Activated naive CD4-positive, alpha-beta T cell treated with anti-CD3 and anti-CD28 coated beads, Interleukin-2, amount 50 U/mL, for 72 hours (primary cell): ENCODE measurements around the gene GRID1. TPM values are rescaled to one million over a fixed set of nuclear protein-coding genes. Genes with fewer than 3 reads are reported as not detected.
A peak's percentile ranks its signal among the peaks of the same experiment; 100 is the strongest.

Experiments used
- ATAC-seq, 2 donors: fragments of 150-1000 bp; cut with Tn5 transposase; 2 replicates each; pipeline ENCODE4 v1.10.0; 2021; ENCODE audit warnings: mild to moderate bottlenecking in 2 of 2, moderate library complexity in 2 of 2
- DNase-seq, 2 donors: peaks; one replicate each; pipeline ENCODE4 v3.0.0; 2021 to 2022; ENCODE audit warnings: low spot score in 2 of 2
- H3K27ac Mint-ChIP-seq, 2 donors: one replicate each; pipeline ENCODE4 v1.8.0; 2022; ENCODE audit warnings: mild to moderate bottlenecking in 2 of 2, mixed read lengths in 2 of 2
- H3K36me3 Mint-ChIP-seq, 2 donors: one replicate each; pipeline ENCODE4 v1.8.0; 2022; ENCODE audit warnings: mixed read lengths in 2 of 2
- H3K9me3 Mint-ChIP-seq, 2 donors: one replicate each; pipeline ENCODE4 v1.8.0; 2022; ENCODE audit warnings: mixed read lengths in 2 of 2
- total RNA-seq, 2 donors: library from RNA; stranded (reverse); gene quantifications; one replicate each; pipeline ENCODE4 v1.2.3, GENCODE V29; 2022

Gene GRID1
- total RNA-seq, 2 donors from 2014 or later: not detected

- Mint-ChIP-seq H3K27ac (no peak overlapping the region), H3K36me3 (no peaks in the 10 kb centered on the region), H3K9me3 (peaks cover 0 to 5% of the 10 kb centered on the region in 2 donors)
- ATAC-seq (no peak), DNase-seq (no peak)
Observed at GRCh38 chr10:85614566-85614965, 752.0 kb downstream of the GRID1 start.

GRCh38 chr10:85613391-85613790 is 753.2 kb downstream of the GRID1 start:
- ATAC-seq (no peak), DNase-seq (no peak)
- Mint-ChIP-seq H3K9me3 (peaks cover 2 to 5% of the 10 kb centered on the region in 2 donors), H3K36me3 (no peaks in the 10 kb centered on the region), H3K27ac (no peak overlapping the region)

GRCh38 chr10:85612833-85613232 is 753.8 kb downstream of the GRID1 start:
- DNase-seq (no peak), ATAC-seq (peak; percentile 55 to 69)
- no peaks in the 10 kb centered on the region for H3K36me3 Mint-ChIP-seq
- H3K9me3 Mint-ChIP-seq: peaks cover 3 to 5% of the 10 kb centered on the region in 2 donors
- H3K27ac Mint-ChIP-seq: peak overlapping the region; percentile 18 to 74

- no peaks in the 10 kb centered on the region for H3K36me3 Mint-ChIP-seq
- peaks cover 3 to 5% of the 10 kb centered on the region in 2 donors for H3K9me3 Mint-ChIP-seq
- peak overlapping the region; percentile 18 to 74 for H3K27ac Mint-ChIP-seq
- ATAC-seq (peak; percentile 78 to 93), DNase-seq (peak in 1 of 2 donors; percentile 14)
Observed at GRCh38 chr10:85612378-85612775, 754.2 kb downstream of the GRID1 start.

- ATAC-seq: no peak
- Mint-ChIP-seq H3K9me3 (peaks cover 3 to 5% of the 10 kb centered on the region in 2 donors), H3K36me3 (no peaks in the 10 kb centered on the region), H3K27ac (peak overlapping the region in 1 of 2 donors; percentile 74)
- no peak for DNase-seq
Observed at GRCh38 chr10:85611746-85612377, 754.7 kb downstream of the GRID1 start.

- ATAC-seq (no peak), DNase-seq (no peak)
- Mint-ChIP-seq H3K27ac (no peak overlapping the region), H3K9me3 (peaks cover 3 to 5% of the 10 kb centered on the region in 2 donors), H3K36me3 (no peaks in the 10 kb centered on the region)
Observed at GRCh38 chr10:85611093-85611740, 755.4 kb downstream of the GRID1 start.

- DNase-seq: no peak
Observed at GRCh38 chr10:85610381-85611092, 756.1 kb downstream of the GRID1 start.

GRCh38 chr10:85609509-85609908 is 757.1 kb downstream of the GRID1 start:
- no peak overlapping the region for H3K27ac Mint-ChIP-seq
- ATAC-seq: no peak
- DNase-seq: no peak
- no peaks in the 10 kb centered on the region for H3K36me3 Mint-ChIP-seq
- peaks cover 3 to 5% of the 10 kb centered on the region in 2 donors for H3K9me3 Mint-ChIP-seq

More at GRCh38 chr10:85610381-85611092, 756.1 kb downstream of the GRID1 start:
- Mint-ChIP-seq H3K9me3 (peaks cover 3 to 5% of the 10 kb centered on the region in 2 donors), H3K27ac (no peak overlapping the region), H3K36me3 (no peaks in the 10 kb centered on the region)
- ATAC-seq: no peak

GRCh38 chr10:85608706-85609105 is 757.9 kb downstream of the GRID1 start:
- Mint-ChIP-seq H3K27ac (no peak overlapping the region), H3K9me3 (peaks cover 3 to 5% of the 10 kb centered on the region in 2 donors), H3K36me3 (no peaks in the 10 kb centered on the region)
- DNase-seq (no peak), ATAC-seq (no peak)

GRCh38 chr10:85607043-85607695 is 759.4 kb downstream of the GRID1 start:
- ATAC-seq: no peak
- H3K27ac Mint-ChIP-seq: no peak overlapping the region
- peaks cover 3 to 5% of the 10 kb centered on the region in 2 donors for H3K9me3 Mint-ChIP-seq
- H3K36me3 Mint-ChIP-seq: no peaks in the 10 kb centered on the region
- DNase-seq: no peak

- no peak for DNase-seq
- Mint-ChIP-seq H3K27ac (no peak overlapping the region), H3K9me3 (peaks cover 3 to 5% of the 10 kb centered on the region in 2 donors), H3K36me3 (no peaks in the 10 kb centered on the region)
- ATAC-seq: no peak
Observed at GRCh38 chr10:85606401-85606800, 760.2 kb downstream of the GRID1 start.

GRCh38 chr10:85604884-85605283 is 761.7 kb downstream of the GRID1 start:
- H3K27ac Mint-ChIP-seq: no peak overlapping the region
- H3K9me3 Mint-ChIP-seq: peaks cover 0 to 3% of the 10 kb centered on the region in 2 donors
- no peak for ATAC-seq
- no peak for DNase-seq
- H3K36me3 Mint-ChIP-seq: no peaks in the 10 kb centered on the region

GRCh38 chr10:85604136-85604725 is 762.4 kb downstream of the GRID1 start:
- no peak for DNase-seq
- H3K36me3 Mint-ChIP-seq: no peaks in the 10 kb centered on the region
- H3K27ac Mint-ChIP-seq: no peak overlapping the region

GRCh38 chr10:85603151-85603940 is 763.2 kb downstream of the GRID1 start:
- ATAC-seq: peak in 1 of 2 donors; percentile 24
- H3K27ac Mint-ChIP-seq: no peak overlapping the region
- no peak for DNase-seq
- peaks cover 0 to under 1% of the 10 kb centered on the region in 2 donors for H3K9me3 Mint-ChIP-seq
- no peaks in the 10 kb centered on the region for H3K36me3 Mint-ChIP-seq

More at GRCh38 chr10:85604136-85604725, 762.4 kb downstream of the GRID1 start:
- peaks cover 0 to 3% of the 10 kb centered on the region in 2 donors for H3K9me3 Mint-ChIP-seq
- ATAC-seq: no peak

- DNase-seq (no peak), ATAC-seq (no peak)
- no peaks in the 10 kb centered on the region for H3K36me3 Mint-ChIP-seq
- H3K9me3 Mint-ChIP-seq: no peaks in the 10 kb centered on the region
- no peak overlapping the region for H3K27ac Mint-ChIP-seq
Observed at GRCh38 chr10:85602713-85603112, 763.9 kb downstream of the GRID1 start.

GRCh38 chr10:85602306-85602705 is 764.3 kb downstream of the GRID1 start:
- Mint-ChIP-seq H3K27ac (no peak overlapping the region), H3K36me3 (no peaks in the 10 kb centered on the region), H3K9me3 (no peaks in the 10 kb centered on the region)
- no peak for ATAC-seq
- no peak for DNase-seq
